IMR-90 (cell line): ENCODE data around the gene RAB1B. TPM values are rescaled to one million over a fixed set of nuclear protein-coding genes. Genes with fewer than 3 reads are reported as not detected.

Source experiments
- ATAC-seq: fragments of 200-7000 bp; cut with Tn5 transposase; 2 replicates; pipeline ENCODE4 v1.9.1; 2020; ENCODE audit warnings: low read depth, mild to moderate bottlenecking, moderate library complexity
- BruUV-seq: library from RNA; stranded (reverse); fragments of 400-500 nt; replicated peaks from 2 replicates; lab custom pipeline; 2021; lab: Mats Ljungman, UMichigan
- CTCF ChIA-PET: fragments of 300-600 bp; formaldehyde crosslinking; extraction: SDS; loops from one replicate; lab custom pipeline; 2021; ENCODE audit warnings: antibody characterized with exemption; lab: Yijun Ruan, JAX
- POLR2A ChIA-PET: fragments of 300-600 bp; sonication (Branson Sonifier 250); formaldehyde crosslinking; loops from one replicate; lab custom pipeline; 2022; ENCODE audit warnings: antibody characterized with exemption; ENCODE audit not compliant: unreplicated experiment; lab: Charles Lee
- DNase-seq: peaks from one replicate; pipeline ENCODE4 v3.0.0; 2013
- H2AFZ ChIP-seq: replicated peaks from 2 replicates; pipeline ENCODE3; 2013; ENCODE audit warnings: low read length, mild to moderate bottlenecking; ENCODE audit not compliant: poor library complexity
- H2AK5ac ChIP-seq: 2 replicates; pipeline ENCODE4 v1.6.1; 2013; ENCODE audit warnings: low read depth, low read length, inconsistent platforms
- H2AK9ac ChIP-seq: replicated peaks from 2 replicates; pipeline ENCODE3; 2013; ENCODE audit warnings: mild to moderate bottlenecking, low read depth, low read length, moderate library complexity; ENCODE audit not compliant: poor library complexity
- H2BK120ac ChIP-seq: 2 replicates; pipeline ENCODE4 v1.6.1; 2013; ENCODE audit warnings: low read depth, low read length, inconsistent platforms
- H2BK15ac ChIP-seq: 3 replicates; pipeline ENCODE4 v1.6.1; 2013; ENCODE audit warnings: low read depth, low read length, inconsistent platforms
- H2BK20ac ChIP-seq: 2 replicates; pipeline ENCODE4 v1.6.1; 2013; ENCODE audit warnings: low read depth, mild to moderate bottlenecking, inconsistent platforms, low read length, moderate library complexity
- H2BK5ac ChIP-seq: 2 replicates; pipeline ENCODE4 v1.6.1; 2013; ENCODE audit warnings: mild to moderate bottlenecking, low read depth, low read length, inconsistent platforms; ENCODE audit not compliant: poor library complexity, severe bottlenecking
- H3K14ac ChIP-seq: replicated peaks from 2 replicates; pipeline ENCODE4 v1.6.1; 2013; ENCODE audit warnings: low read depth, low read length, inconsistent platforms
- H3K18ac ChIP-seq: 2 replicates; pipeline ENCODE4 v1.6.1; 2013; ENCODE audit warnings: low read depth, low read length, control low read depth
- H3K23ac ChIP-seq: 2 replicates; pipeline ENCODE4 v1.6.1; 2013; ENCODE audit warnings: low read depth, low read length, inconsistent platforms
- H3K27ac ChIP-seq: 2 replicates; pipeline ENCODE4 v1.5.1; 2013; ENCODE audit warnings: mild to moderate bottlenecking, control low read depth, low read length; ENCODE audit not compliant: insufficient read depth
- H3K27me3 ChIP-seq: 2 replicates; pipeline ENCODE4 v1.6.1; 2013; ENCODE audit warnings: low read length; ENCODE audit not compliant: control insufficient read depth, insufficient read depth
- H3K36me3 ChIP-seq: 2 replicates; pipeline ENCODE4 v1.6.1; 2013; ENCODE audit warnings: low read length, mixed read lengths; ENCODE audit not compliant: control insufficient read depth, insufficient read depth
- H3K4ac ChIP-seq: 2 replicates; pipeline ENCODE4 v1.6.1; 2013; ENCODE audit warnings: low read depth, low read length, inconsistent platforms
- H3K4me1 ChIP-seq: 2 replicates; pipeline ENCODE4 v1.6.1; 2013; ENCODE audit warnings: low read length, mixed read lengths; ENCODE audit not compliant: control insufficient read depth, insufficient read depth
- H3K4me2 ChIP-seq: 2 replicates; pipeline ENCODE4 v1.6.1; 2013; ENCODE audit warnings: low read depth, mild to moderate bottlenecking, control low read depth, low read length, moderate library complexity
- H3K4me3 ChIP-seq: 2 replicates; pipeline ENCODE4 v1.5.1; 2013; ENCODE audit warnings: low read depth, mild to moderate bottlenecking, control low read depth, low read length, moderate library complexity; ENCODE audit not compliant: insufficient read depth
- H3K56ac ChIP-seq: 2 replicates; pipeline ENCODE4 v1.6.1; 2013; ENCODE audit warnings: low read length, inconsistent platforms; ENCODE audit not compliant: insufficient read depth; ENCODE audit errors: extremely low read depth
- H3K79me1 ChIP-seq, 2 experiments: 2 replicates each; pipeline ENCODE4 v1.6.1; 2013; ENCODE audit warnings: low read length in 2 of 2, inconsistent platforms in 1 of 2, low read depth in 1 of 2
- H3K9ac ChIP-seq: 2 replicates; pipeline ENCODE4 v1.6.1; 2013; ENCODE audit warnings: low read depth, low read length, control low read depth
- H3K9me1 ChIP-seq: 2 replicates; pipeline ENCODE4 v1.6.1; 2013; ENCODE audit warnings: low read length, inconsistent platforms; ENCODE audit not compliant: insufficient read depth
- H3K9me3 ChIP-seq: 2 replicates; pipeline ENCODE4 v1.6.1; 2013; ENCODE audit warnings: low read length; ENCODE audit not compliant: control insufficient read depth, insufficient read depth
- H4K20me1 ChIP-seq: 2 replicates; pipeline ENCODE4 v1.6.1; 2013; ENCODE audit warnings: low read length, inconsistent platforms; ENCODE audit not compliant: insufficient read depth
- H4K5ac ChIP-seq: 2 replicates; pipeline ENCODE4 v1.6.1; 2013; ENCODE audit warnings: mild to moderate bottlenecking, low read depth, low read length, control low read depth
- H4K8ac ChIP-seq, 2 experiments: 2 replicates each; pipeline ENCODE4 v1.6.1; 2013; ENCODE audit warnings: low read depth in 2 of 2, low read length in 2 of 2, control low read depth in 1 of 2, inconsistent platforms in 1 of 2
- H4K91ac ChIP-seq: 2 replicates; pipeline ENCODE4 v1.6.1; 2013; ENCODE audit warnings: low read depth, low read length, inconsistent platforms; ENCODE audit not compliant: insufficient read depth
- MAZ ChIP-seq: IDR thresholded peaks from 2 replicates; pipeline ENCODE4 v1.6.1; 2012; ENCODE audit warnings: low read depth, mild to moderate bottlenecking, low read length, improper control_type of control experiment, moderate library complexity, borderline replicate concordance
- MXI1 ChIP-seq: IDR thresholded peaks from 2 replicates; pipeline ENCODE4 v1.6.1; 2012; ENCODE audit warnings: low read depth, mild to moderate bottlenecking, low read length, moderate library complexity, borderline replicate concordance
- POLR2A ChIP-seq: IDR thresholded peaks from 2 replicates; pipeline ENCODE4 v1.6.1; 2012; ENCODE audit warnings: mild to moderate bottlenecking, low read depth, low read length
- WGBS, 2 experiments: methylation state at CpG; one replicate each; pipeline versions ENCODE4 v1.1.5 to v1.1.7; 2013; ENCODE audit warnings: missing lambda C conversion rate in 2 of 2; ENCODE audit not compliant: insufficient read length in 1 of 2; ENCODE audit errors: extremely low coverage in 2 of 2; 5-methylcytosine and 5-hydroxymethylcytosine counted together
- dilution Hi-C: fragments of 300-500 bp; cut with HindIII; formaldehyde crosslinking; loops from one replicate; pipeline ENCODE4 v1.14.3; 2018; ENCODE audit warnings: low sequenced_read_pairs; ENCODE audit not compliant: unreplicated experiment
- in situ Hi-C: fragments of 300-500 bp; cut with MboI; formaldehyde crosslinking; loops from 3 replicates; pipeline ENCODE4 v1.14.3; 2019; ENCODE audit warnings: low sequenced_read_pairs, inconsistent platforms, mixed read lengths
- intact Hi-C: fragments of 100-400 bp; cut with micrococcal nuclease; formaldehyde crosslinking; loops from 2 replicates; pipeline ENCODE4 v1.10.0; 2022
- polyA plus RNA-seq, 3 experiments: library from polyadenylated mRNA; depleted of rRNA; stranded (reverse); fragments of >200 nt; gene quantifications; 2 replicates each; pipeline ENCODE4 v1.2.3, GENCODE V29; 2012; ENCODE audit warnings: low replicate concordance in 1 of 3
- total RNA-seq: library from RNA; depleted of rRNA; stranded (reverse); fragments of >200 nt; gene quantifications from 2 replicates; pipeline ENCODE4 v1.2.3, GENCODE V29; 2012
- TF ChIP-seq, protein P1 (sequence below): conservative IDR thresholded peaks from 2 replicates; pipeline ENCODE4 v1.5.1; 2012; ENCODE audit warnings: mild to moderate bottlenecking, low read depth, low read length, improper control_type of control experiment

RAB1B gene
- total and polyA plus RNA-seq, 2 of the 4 experiments (the other 2 are of a cell fraction): 83.7 to 248 TPM

DNA sequence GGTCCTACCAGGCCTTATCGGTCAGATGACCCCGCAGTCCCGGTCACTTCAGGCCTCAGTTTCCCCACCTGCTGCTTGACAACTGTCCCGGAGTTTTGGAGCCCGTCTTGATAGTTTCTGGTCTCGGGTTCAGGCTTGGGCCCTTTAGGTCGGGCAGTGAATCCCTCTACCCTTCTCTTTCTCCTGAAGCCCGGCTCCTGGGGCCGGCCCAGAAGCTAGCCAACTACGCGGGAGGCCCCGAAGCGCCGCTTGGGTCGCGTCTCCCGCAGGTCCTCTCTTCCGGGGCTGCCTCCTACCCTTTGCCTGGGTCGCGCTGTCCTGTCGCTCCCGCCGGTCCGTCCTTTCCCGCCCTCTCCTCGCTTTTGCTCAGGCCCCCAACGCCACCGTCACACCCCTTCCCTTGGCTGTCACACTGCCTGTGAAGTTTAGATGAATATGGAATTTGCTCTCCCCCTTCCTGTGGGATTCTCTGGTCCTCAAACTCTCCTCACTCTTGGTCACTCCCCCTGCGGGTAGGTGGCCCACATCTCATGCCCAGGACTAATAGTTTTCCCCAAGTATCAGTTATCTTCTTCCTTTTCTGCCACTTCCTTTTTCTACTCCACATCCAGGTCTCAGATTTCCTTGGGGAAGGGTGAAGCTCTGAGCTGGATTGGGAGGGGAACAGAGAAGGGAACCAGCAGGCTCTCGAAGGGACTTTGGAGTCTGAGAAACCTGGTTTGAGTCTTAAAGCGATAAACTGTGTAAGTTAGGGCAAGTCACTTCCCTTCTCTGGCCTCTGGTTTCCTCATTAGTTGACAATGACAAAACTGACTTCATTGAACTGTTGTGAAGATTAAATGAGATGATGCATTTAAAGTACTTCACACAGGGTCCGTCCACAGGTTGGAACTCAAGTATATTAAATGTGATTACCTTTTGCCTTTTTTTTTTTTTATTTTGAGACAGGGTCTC, 790 bp downstream of the RAB1B start:
- Histone ChIP-seq H2BK20ac (no peak overlapping the region), H2BK120ac (peak overlapping the region; percentile 40), H2BK5ac (peak overlapping the region; percentile 97), H2AFZ (peak overlapping the region; percentile 95), H4K8ac (peak overlapping the region; percentile 59 to 98), H4K20me1 (peaks cover 34% of the 10 kb centered on the region; the same call in 1 of the 2 replicates), H3K36me3 (peaks cover 40% of the 10 kb centered on the region), H3K9ac (peak overlapping the region; percentile 86), H3K27ac (peak overlapping the region; percentile 94), H3K23ac (peak overlapping the region; percentile 79), H3K9me1 (peaks cover 2% of the 10 kb centered on the region; the same call in 1 of the 2 replicates), H3K4me3 (peak overlapping the region; percentile 63), H3K4ac (peak overlapping the region; percentile 92), H3K4me1 (peaks cover 4% of the 10 kb centered on the region; the same call in 1 of the 2 replicates), H2BK15ac (peak overlapping the region; percentile 43; the same call in 1 of the 3 replicates), H3K18ac (peak overlapping the region; percentile 56), H3K79me1 (peaks cover 10 to 55% of the 10 kb centered on the region in 2 experiments), H3K9me3 (no peaks in the 10 kb centered on the region), H3K27me3 (no peaks in the 10 kb centered on the region), H3K4me2 (peak overlapping the region; percentile 90), H2AK5ac (peak overlapping the region; percentile 94), H2AK9ac (peak overlapping the region; percentile 99), H3K56ac (peak overlapping the region; percentile 91), H4K91ac (peak overlapping the region; percentile 87), H3K14ac (peak overlapping the region; percentile 92), H4K5ac (peak overlapping the region; percentile 81)
- ATAC-seq (peak; percentile 2; the same call in 1 of the 2 replicates), DNase-seq (peak; percentile 48)
- BruUV-seq: TSS peak; percentile 56
- in situ Hi-C loops: no loop called here
- CTCF ChIA-PET: no interaction called here
- intact Hi-C loops: no loop called here
- dilution Hi-C loops: no loop called here
- 0 out of 2 replicates have a peak, but pooled peaks have one; percentile 42 for TF ChIP-seq MXI1
- TF ChIP-seq POLR2A: no peak
- no peak for TF ChIP-seq MAZ
- TF ChIP-seq, protein P1, sequence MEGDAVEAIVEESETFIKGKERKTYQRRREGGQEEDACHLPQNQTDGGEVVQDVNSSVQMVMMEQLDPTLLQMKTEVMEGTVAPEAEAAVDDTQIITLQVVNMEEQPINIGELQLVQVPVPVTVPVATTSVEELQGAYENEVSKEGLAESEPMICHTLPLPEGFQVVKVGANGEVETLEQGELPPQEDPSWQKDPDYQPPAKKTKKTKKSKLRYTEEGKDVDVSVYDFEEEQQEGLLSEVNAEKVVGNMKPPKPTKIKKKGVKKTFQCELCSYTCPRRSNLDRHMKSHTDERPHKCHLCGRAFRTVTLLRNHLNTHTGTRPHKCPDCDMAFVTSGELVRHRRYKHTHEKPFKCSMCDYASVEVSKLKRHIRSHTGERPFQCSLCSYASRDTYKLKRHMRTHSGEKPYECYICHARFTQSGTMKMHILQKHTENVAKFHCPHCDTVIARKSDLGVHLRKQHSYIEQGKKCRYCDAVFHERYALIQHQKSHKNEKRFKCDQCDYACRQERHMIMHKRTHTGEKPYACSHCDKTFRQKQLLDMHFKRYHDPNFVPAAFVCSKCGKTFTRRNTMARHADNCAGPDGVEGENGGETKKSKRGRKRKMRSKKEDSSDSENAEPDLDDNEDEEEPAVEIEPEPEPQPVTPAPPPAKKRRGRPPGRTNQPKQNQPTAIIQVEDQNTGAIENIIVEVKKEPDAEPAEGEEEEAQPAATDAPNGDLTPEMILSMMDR: peak; percentile 40
- POLR2A ChIA-PET: no interaction called here
- 0% methylated on average over 13 of the region's 32 CpGs; no CpG with 5 or more reads in 1 of the 2 experiments for WGBS, 2 experiments
